Amygdala (tissue), 56 donors: Measurements from ENCODE around the gene DLGAP5.
A peak's percentile ranks its signal among the peaks of the same experiment; 100 is the strongest.

Source experiments
- DNase-seq, 56 donors: peaks; one replicate each; lab custom pipeline; 2025; lab: John Stamatoyannopoulos, UW

Gene DLGAP5

GRCh38 chr14:55130196-55130550, 61.2 kb downstream of the DLGAP5 start:
- DNase-seq, result no peak

- peak in 19 of 56 donors; percentile 9 to 33 (median 15) for DNase-seq
Measured at GRCh38 chr14:55129428-55130195, 61.8 kb downstream of the DLGAP5 start.

- peak in 4 of 56 donors; percentile 13 to 26 (median 20) for DNase-seq
Measured at GRCh38 chr14:55129086-55129427, 62.3 kb downstream of the DLGAP5 start, which contains the start of gene LGALS3. LGALS3 (plus strand) TSS chr14:55129252; CDS start chr14:55137374, 8,122 bp downstream.

GRCh38 chr14:55128386-55129085, 62.8 kb downstream of the DLGAP5 start:
- no peak for DNase-seq

DNA sequence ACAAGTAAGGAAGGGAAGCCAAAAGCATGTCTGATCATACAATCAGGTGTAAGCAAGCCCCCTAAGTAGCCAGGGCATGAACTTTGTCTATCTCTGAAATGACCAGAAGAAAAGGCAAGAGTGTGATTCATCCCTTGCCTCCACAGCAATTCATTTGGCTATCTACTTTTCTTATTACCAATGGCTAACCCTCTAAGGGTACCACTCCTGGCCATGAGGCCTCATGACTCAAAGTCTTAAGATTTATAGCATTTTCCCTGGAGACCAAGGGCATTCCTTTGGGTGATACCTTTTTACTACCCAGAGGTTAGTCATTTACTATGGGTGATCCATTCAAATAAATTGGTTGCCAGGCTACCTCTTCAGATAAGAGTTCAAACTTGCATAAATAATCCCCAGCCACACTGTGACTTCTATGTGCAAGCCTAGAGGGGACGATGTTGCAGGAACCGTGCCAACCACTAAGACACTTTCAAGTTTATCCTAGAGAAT, 63.9 kb downstream of the DLGAP5 start:
- DNase-seq, result no peak

- no peak for DNase-seq
Measured at GRCh38 chr14:55126932-55127459, 64.4 kb downstream of the DLGAP5 start.

DNA sequence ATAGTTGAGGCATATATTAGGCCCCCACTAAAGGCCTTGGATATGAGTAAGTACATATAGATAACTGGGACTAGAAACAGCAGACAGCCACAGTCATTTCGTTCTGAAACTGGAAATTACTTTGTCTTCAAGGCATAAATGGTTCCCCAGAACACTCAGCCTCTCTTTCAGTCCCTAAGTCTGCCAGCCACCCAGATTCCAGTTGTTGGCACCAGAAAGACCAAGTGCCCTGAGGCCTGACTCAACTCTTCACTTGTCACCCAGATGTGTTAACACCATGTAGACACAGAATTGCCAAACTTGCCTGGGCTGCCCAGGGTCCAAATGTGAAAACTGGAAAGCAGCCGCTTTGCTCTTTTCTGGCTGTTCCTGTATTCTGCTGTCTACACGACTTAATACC, 65.4 kb downstream of the DLGAP5 start:
- DNase-seq, result no peak

DNA sequence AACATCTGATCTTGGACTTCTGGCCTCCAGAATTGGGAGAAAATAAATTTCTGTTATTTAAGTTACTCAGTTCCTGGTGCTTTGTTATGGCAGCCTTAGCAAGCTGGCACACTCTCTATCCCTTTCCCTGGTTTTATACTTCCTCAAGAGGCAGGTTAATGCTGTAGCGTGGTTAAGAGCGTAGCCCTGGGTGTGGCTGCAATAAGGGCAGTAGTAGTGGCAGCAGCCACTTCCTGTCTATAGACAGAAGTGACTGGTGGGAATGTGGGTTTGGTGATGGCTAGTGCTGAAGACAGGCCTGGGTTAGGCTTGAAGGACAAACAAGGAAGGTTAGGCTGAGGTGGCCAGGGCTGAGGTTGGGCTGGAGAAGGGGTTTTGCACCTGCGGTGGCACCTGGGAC, 66.0 kb downstream of the DLGAP5 start:
- no peak for DNase-seq

- no peak for DNase-seq
Measured at GRCh38 chr14:55124774-55125386, 66.5 kb downstream of the DLGAP5 start.

DNA sequence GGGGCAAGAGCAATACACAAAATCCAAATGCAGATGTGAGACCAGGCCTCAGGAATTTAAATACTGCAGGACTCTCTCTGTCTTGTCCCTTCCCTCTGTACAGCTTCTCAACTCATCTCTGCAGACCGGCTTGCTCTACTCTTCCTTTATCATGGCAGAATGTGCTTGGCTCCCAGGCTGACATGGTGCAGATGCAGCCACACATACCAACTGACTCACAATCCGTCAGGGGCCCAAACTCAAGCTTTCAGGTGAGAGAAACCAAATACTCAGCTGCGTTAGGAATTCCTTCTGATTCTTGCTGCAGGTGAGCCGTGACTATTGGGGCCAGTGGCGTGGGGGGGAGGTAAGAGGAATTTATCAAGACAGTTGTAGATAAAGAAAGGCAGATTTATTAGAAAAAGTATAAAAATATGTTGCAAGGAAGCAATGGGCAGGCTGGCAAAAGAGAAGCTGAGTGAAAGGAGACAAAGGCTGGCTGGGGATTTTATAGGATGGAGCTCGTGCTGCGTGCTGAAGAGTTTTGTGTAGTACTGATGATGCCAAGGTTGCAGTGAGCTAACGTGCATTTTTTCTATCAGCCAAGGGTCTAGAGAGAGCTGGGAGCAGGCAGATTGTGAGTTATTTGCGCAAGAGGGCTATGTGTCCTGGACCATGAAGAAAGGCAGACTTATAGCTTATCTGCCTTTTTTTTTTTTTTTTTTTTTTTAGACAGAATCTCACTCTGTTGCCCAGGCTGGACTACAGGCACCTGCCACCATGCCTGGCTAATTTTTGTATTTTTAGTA, 67.3 kb downstream of the DLGAP5 start:
- no peak for DNase-seq

DNA sequence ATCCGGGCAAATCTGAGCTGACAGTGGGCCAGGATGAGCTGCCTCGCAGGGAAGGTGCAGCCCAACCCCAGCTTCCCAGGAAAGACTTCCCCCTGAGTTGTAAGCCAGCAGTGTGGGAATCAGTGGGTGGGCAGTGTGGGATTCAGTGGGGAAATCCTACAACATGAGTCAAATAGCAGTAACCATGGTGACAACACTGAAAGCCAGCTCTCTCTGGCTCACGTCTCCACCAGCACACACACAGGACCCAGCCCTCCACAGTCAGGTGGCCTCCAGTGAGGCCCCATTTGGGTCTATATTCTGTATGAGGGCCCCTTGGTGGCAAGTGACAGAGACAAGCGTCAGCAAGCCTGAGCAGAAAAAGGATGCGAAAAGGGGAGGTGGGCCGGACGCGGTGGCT, 68.3 kb downstream of the DLGAP5 start:
- DNase-seq, result peak in 12 of 56 donors; percentile 10 to 69 (median 22)

DNA sequence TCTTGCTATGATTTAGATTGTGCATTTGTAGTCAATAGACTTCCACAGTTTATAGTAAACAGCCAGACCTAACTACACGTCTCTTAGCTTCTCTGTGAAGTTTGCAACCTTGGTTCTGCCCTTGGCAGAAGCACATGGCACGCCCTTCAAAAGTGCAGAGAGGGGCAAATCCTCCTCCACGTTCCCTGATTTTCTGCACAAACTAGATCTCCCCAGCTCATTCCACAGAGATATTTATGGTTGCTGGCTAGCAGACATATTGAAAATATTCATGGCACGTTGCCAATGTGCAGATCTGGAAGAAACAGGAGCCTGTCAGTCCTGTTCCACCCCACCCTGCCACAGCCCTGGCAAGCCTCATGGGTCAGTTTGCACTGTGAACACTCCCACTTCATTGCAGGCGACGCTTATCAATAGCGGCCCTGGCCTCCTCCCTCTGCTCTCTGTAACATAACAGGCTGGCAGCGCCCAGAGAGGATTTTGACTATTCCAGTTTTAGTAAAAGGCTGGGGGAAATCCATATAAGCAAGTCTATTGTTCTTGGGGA, 68.9 kb downstream of the DLGAP5 start:
- peak in 1 of 56 donors; percentile 35 for DNase-seq

- DNase-seq, result no peak
Measured at GRCh38 chr14:55121628-55122439, 69.6 kb downstream of the DLGAP5 start.

GRCh38 chr14:55120571-55121495, 70.6 kb downstream of the DLGAP5 start:
- DNase-seq, result no peak

DNA sequence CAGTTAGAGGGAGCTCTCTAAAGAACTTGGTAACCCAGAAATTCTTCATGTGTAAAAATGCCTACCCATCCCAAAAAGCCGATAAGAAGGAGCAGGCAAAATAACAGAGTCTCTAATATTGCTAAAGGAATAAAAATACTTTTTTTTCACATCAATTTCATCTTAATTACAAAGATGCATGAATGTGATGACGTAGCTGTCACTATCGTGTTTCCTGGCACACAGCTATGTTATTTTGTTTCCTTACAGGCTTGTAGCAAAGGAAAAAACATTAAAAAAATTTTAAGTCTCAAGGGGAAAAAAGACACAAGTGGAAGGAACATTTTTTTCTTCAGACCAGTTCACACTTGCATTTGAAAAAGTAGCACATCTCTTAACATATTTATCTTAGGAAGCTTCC, 72.6 kb downstream of the DLGAP5 start:
- DNase-seq, result no peak

DNA sequence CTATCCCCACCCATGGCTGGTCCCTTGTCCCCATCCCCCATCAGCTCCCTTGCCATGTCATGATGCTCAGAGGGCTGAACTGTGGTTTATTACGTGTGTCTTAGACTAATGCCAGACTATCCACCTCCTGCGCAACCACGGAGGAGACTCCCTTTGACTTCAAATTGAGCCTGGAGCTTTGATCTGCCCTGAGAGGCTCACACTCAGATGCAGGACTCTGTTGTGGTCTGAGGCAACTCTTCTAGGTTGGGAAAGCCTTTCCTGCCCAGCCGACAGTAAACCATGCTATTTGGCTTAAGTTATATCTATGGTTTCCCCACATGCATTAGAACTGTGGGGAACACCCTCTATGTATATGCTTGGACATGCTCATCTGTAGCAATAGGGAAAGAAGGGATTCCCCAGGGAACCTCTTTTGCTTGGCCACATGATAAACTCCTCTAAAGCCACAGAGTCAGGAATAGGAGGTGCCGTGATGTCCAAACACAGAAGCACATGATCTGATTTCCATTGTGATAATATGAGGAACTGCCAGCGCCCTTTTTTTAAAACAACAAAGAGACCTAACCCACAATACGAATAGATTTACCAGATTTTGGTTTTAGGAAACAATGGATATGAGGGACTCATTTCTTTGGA, 73.5 kb downstream of the DLGAP5 start:
- DNase-seq, result no peak

DNA sequence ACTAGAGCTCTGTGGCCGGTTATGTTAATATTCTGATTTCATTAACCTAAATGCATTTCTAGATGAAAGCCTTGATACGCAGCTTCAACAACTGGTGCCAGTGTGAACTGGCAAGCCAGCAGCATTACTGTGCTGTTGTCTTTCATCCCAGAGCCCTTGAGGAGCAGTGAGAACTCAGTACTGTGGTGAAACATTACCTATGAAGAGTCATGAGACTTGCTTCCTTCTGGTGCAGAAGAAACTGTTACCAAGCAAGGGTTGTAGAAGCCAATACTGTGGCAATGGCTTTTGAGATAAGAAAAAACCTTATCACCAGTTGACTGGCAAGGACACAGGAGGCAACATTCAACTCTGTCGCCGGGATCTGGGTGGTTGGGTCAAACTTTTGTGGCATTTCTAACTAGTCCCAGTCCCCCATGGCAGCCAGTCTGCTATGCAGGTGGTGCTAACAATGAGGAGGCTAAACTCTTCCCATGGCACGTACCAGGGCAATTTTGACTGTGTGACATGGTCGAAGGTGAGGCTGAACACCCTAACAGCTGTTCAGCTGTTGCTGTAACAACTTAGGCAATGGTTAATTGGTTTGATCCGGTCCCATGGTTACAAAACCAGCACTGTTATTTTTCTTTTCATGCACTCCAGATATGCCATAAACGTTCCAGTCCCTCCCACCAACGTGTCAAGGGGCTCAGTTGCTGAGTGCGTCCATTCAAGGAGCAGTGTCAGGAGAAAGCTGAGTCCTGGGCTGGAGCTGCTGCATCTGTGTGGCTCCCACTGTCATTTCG, 74.9 kb downstream of the DLGAP5 start:
- no peak for DNase-seq
